Mesothelial cell of epicardium (in vitro differentiated cells): Measurements from ENCODE around the gene MAT1A. TPM values are rescaled to one million over a fixed set of nuclear protein-coding genes. Genes with fewer than 3 reads are reported as not detected.

Experiments
- DNase-seq, 2 experiments: peaks; one replicate each; pipeline ENCODE4 v3.0.0; 2021; ENCODE audit warnings: low spot score in 2 of 2; ENCODE audit not compliant: unreplicated experiment in 2 of 2
- H3K27ac Mint-ChIP-seq: 2 replicates; pipeline ENCODE4 v1.8.0; 2021; ENCODE audit warnings: mixed read lengths
- H3K27me3 Mint-ChIP-seq: 2 replicates; pipeline ENCODE4 v1.8.0; 2021; ENCODE audit warnings: low read depth, mixed read lengths
- H3K36me3 Mint-ChIP-seq: 2 replicates; pipeline ENCODE4 v1.8.0; 2021; ENCODE audit warnings: mixed read lengths
- H3K4me1 Mint-ChIP-seq: 2 replicates; pipeline ENCODE4 v1.8.0; 2021; ENCODE audit warnings: mixed read lengths
- H3K4me3 Mint-ChIP-seq: 2 replicates; pipeline ENCODE4 v1.8.0; 2021; ENCODE audit warnings: mild to moderate bottlenecking, moderate library complexity, mixed read lengths
- H3K9me3 Mint-ChIP-seq: 2 replicates; pipeline ENCODE4 v1.8.0; 2021; ENCODE audit warnings: mixed read lengths
- CTCF ChIP-seq: fragments of 200-600 bp; sonication (generic); IDR thresholded peaks from one replicate; pipeline ENCODE4 v1.5.0; 2021; ENCODE audit warnings: antibody characterized with exemption; ENCODE audit not compliant: unreplicated experiment
- total RNA-seq: library from RNA; stranded (reverse); gene quantifications from 3 replicates; pipeline ENCODE4 v1.2.1, GENCODE V29; 2021

MAT1A gene
- total RNA-seq, 1 donor from 2014 or later, result 0.22 TPM

GRCh38 chr10:80322711-80323110, 33.3 kb upstream of the MAT1A start:
- DNase-seq, result no peak
- Mint-ChIP-seq H3K36me3 (no peaks in the 10 kb centered on the region), H3K9me3 (no peaks in the 10 kb centered on the region), H3K27ac (no peak overlapping the region), H3K4me3 (no peak overlapping the region), H3K4me1 (no peaks in the 10 kb centered on the region), H3K27me3 (peaks cover 10% of the 10 kb centered on the region)
- no peak for TF ChIP-seq CTCF

- H3K4me1 Mint-ChIP-seq, result no peaks in the 10 kb centered on the region
- no peaks in the 10 kb centered on the region for H3K36me3 Mint-ChIP-seq
- no peak overlapping the region for H3K4me3 Mint-ChIP-seq
Measured at GRCh38 chr10:80322158-80322557, 32.7 kb upstream of the MAT1A start.

GRCh38 chr10:80321183-80321582, 31.7 kb upstream of the MAT1A start:
- H3K9me3 Mint-ChIP-seq, result peaks cover 6% of the 10 kb centered on the region
- no peak for DNase-seq
- H3K4me3 Mint-ChIP-seq, result no peak overlapping the region
- no peak for TF ChIP-seq CTCF
- H3K27ac Mint-ChIP-seq, result no peak overlapping the region
- peaks cover 10% of the 10 kb centered on the region for H3K27me3 Mint-ChIP-seq
- H3K4me1 Mint-ChIP-seq, result no peaks in the 10 kb centered on the region
- no peaks in the 10 kb centered on the region for H3K36me3 Mint-ChIP-seq

More at GRCh38 chr10:80322158-80322557, 32.7 kb upstream of the MAT1A start:
- Mint-ChIP-seq H3K9me3 (peaks cover 5% of the 10 kb centered on the region), H3K27ac (no peak overlapping the region), H3K27me3 (peaks cover 10% of the 10 kb centered on the region)
- DNase-seq, result no peak
- TF ChIP-seq CTCF, result no peak

- no peak overlapping the region for H3K4me3 Mint-ChIP-seq
- DNase-seq, result no peak
- H3K27me3 Mint-ChIP-seq, result peaks cover 9% of the 10 kb centered on the region
- H3K36me3 Mint-ChIP-seq, result no peaks in the 10 kb centered on the region
- no peak overlapping the region for H3K27ac Mint-ChIP-seq
- no peaks in the 10 kb centered on the region for H3K4me1 Mint-ChIP-seq
- TF ChIP-seq CTCF, result no peak
- H3K9me3 Mint-ChIP-seq, result peaks cover 6% of the 10 kb centered on the region
Measured at GRCh38 chr10:80320377-80320776, 30.9 kb upstream of the MAT1A start.

- Mint-ChIP-seq H3K4me1 (no peaks in the 10 kb centered on the region), H3K36me3 (no peaks in the 10 kb centered on the region), H3K27ac (no peak overlapping the region), H3K4me3 (no peak overlapping the region), H3K27me3 (peaks cover 4% of the 10 kb centered on the region), H3K9me3 (peaks cover 6% of the 10 kb centered on the region)
- no peak for DNase-seq
- no peak for TF ChIP-seq CTCF
Measured at GRCh38 chr10:80319725-80320290, 30.4 kb upstream of the MAT1A start.

- Mint-ChIP-seq H3K36me3 (no peaks in the 10 kb centered on the region), H3K4me3 (no peak overlapping the region), H3K27ac (no peak overlapping the region), H3K27me3 (peaks cover 2% of the 10 kb centered on the region), H3K4me1 (no peaks in the 10 kb centered on the region), H3K9me3 (peaks cover 6% of the 10 kb centered on the region)
- TF ChIP-seq CTCF, result no peak
- no peak for DNase-seq
Measured at GRCh38 chr10:80319318-80319717, 29.9 kb upstream of the MAT1A start.
